Fibroblast of lung (primary cell): Measurements from ENCODE around the gene TICRR. TPM values are rescaled to one million over a fixed set of nuclear protein-coding genes. Genes with fewer than 3 reads are reported as not detected.

ENCODE experiments used
- DNase-seq, 2 donors: peaks; one replicate each; pipeline versions ENCODE4 v3.0.0 to v3.0.0-alpha.2; 2010; ENCODE audit warnings: low read depth in 2 of 2
- H2AFZ ChIP-seq: 2 replicates; pipeline ENCODE4 v1.5.1; 2012; ENCODE audit warnings: low read length, control low read depth, inconsistent platforms
- H3K27ac ChIP-seq: 2 replicates; pipeline ENCODE4 v1.5.1; 2011; ENCODE audit warnings: low read length, control low read depth; ENCODE audit not compliant: insufficient read depth
- H3K27me3 ChIP-seq: 2 replicates; pipeline ENCODE4 v1.5.1; 2011; ENCODE audit warnings: mild to moderate bottlenecking, low read length; ENCODE audit not compliant: control insufficient read depth, insufficient read depth
- H3K36me3 ChIP-seq: 2 replicates; pipeline ENCODE4 v1.5.1; 2011; ENCODE audit warnings: low read length; ENCODE audit not compliant: control insufficient read depth, insufficient read depth
- H3K4me1 ChIP-seq: 2 replicates; pipeline ENCODE4 v1.5.1; 2011; ENCODE audit warnings: low read length; ENCODE audit not compliant: control insufficient read depth, insufficient read depth; ENCODE audit errors: extremely low read depth
- H3K4me2 ChIP-seq: 2 replicates; pipeline ENCODE4 v1.5.1; 2011; ENCODE audit warnings: low read length, control low read depth; ENCODE audit not compliant: insufficient read depth; ENCODE audit errors: extremely low read depth
- H3K4me3 ChIP-seq, 4 experiments: fragments of 200-600 bp in 1 of 4; sonication (generic) in 1 of 4; replicated peaks in 1 of 4; 2 replicates each; pipeline ENCODE4 v1.5.1; 2011 to 2016; ENCODE audit warnings: low read length in 4 of 4, low read depth in 3 of 4, mild to moderate bottlenecking in 3 of 4, control low read depth in 2 of 4, inconsistent platforms in 1 of 4, mixed read lengths in 1 of 4; ENCODE audit not compliant: insufficient read depth in 1 of 4; ENCODE audit errors: control extremely low read depth in 1 of 4
- H3K79me2 ChIP-seq: 2 replicates; pipeline ENCODE4 v1.5.1; 2012; ENCODE audit warnings: mild to moderate bottlenecking, low read length, inconsistent platforms; ENCODE audit not compliant: control insufficient read depth, insufficient read depth
- H3K9ac ChIP-seq: 2 replicates; pipeline ENCODE4 v1.5.1; 2011; ENCODE audit warnings: mild to moderate bottlenecking, low read length, control low read depth; ENCODE audit not compliant: insufficient read depth
- H3K9me3 ChIP-seq: 2 replicates; pipeline ENCODE4 v1.5.1; 2012; ENCODE audit warnings: low read depth, low read length; ENCODE audit not compliant: control insufficient read depth, insufficient read depth
- H4K20me1 ChIP-seq: 2 replicates; pipeline ENCODE4 v1.5.1; 2011; ENCODE audit warnings: low read length; ENCODE audit not compliant: control insufficient read depth, insufficient read depth; ENCODE audit errors: extremely low read depth
- CTCF ChIP-seq, 2 donors: IDR thresholded peaks in 1 of 2; conservative IDR thresholded peaks in 1 of 2; 1 replicate in 1 of 2; 2 replicates in 1 of 2; pipeline ENCODE4 v1.5.1; 2011 to 2012; ENCODE audit warnings: low read length in 2 of 2, control low read depth in 1 of 2, inconsistent platforms in 1 of 2, low read depth in 1 of 2, mild to moderate bottlenecking in 1 of 2
- EZH2 ChIP-seq: IDR thresholded peaks from 2 replicates; pipeline ENCODE4 v1.5.1; 2012; ENCODE audit warnings: low read length, control low read depth, mild to moderate bottlenecking; ENCODE audit errors: missing control alignments
- polyA plus RNA-seq, 2 donors: library from polyadenylated mRNA; depleted of rRNA in 1 of 2; stranded (reverse) in 1 of 2; unstranded in 1 of 2; fragments of >200 nt; gene quantifications; 2 replicates each; pipeline ENCODE4 v1.2.1, GENCODE V29; 2011 to 2012; ENCODE audit warnings: missing spikeins in 1 of 2
- total RNA-seq: library from RNA; depleted of rRNA; stranded (reverse); fragments of >200 nt; gene quantifications from 2 replicates; pipeline ENCODE4 v1.2.1, GENCODE V29; 2014

Gene TICRR
- total and polyA plus RNA-seq, 2 donors (not counting 1 experiment from before 2014, with no cell fraction given) = 1.2 to 1.6 TPM

DNA sequence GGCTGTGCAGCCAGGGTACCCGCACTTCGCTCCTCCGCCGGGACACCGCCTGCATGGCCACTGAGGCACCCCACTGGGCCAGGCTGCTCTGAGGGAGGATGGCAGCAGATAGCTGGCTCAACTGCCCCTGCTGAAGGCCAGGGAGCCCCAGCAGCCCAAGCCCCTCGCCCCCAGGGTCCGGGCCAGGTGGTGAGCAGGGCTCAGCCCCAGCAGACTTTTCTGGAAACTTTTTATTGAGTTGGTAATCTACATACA lies 92.4 kb downstream of the TICRR start:
- no peak for TF ChIP-seq EZH2
- TF ChIP-seq CTCF (conservative IDR thresholded peaks at IDR 0.05 in 1 of 2, IDR thresholded peaks at IDR 0.05 in 1 of 2; ENCODE audit: low read depth in 1 of 2, low read length in 2 of 2) = no peak
- no peak overlapping the region for H3K27ac ChIP-seq
- no peaks in the 10 kb centered on the region for H4K20me1 ChIP-seq

DNA sequence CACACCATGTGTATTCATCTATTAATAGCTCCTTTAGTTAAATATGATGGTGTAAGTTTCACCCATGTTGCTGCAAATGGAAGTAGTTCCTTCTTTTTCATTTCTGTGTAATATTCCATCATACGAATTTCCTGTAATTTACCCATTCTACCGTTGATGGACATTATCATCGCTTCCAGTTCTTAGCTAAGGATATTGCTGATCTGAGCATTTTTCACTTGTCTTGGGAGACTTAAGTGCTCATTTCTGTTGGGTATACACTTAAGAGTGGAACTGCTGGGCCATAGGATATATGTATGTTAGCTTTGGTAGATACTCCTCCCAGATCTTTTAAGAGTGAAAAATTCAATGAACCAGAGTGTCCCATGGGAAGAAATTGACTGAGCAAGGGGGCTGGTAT lies 92.9 kb downstream of the TICRR start:
- no peaks in the 10 kb centered on the region for H3K36me3 ChIP-seq
- H3K27ac ChIP-seq = no peak overlapping the region
- no peak for DNase-seq
- H4K20me1 ChIP-seq = no peaks in the 10 kb centered on the region
- H3K9me3 ChIP-seq = no peaks in the 10 kb centered on the region
- H3K27me3 ChIP-seq = no peaks in the 10 kb centered on the region
- H3K4me2 ChIP-seq = no peak overlapping the region
- H3K4me1 ChIP-seq = peaks cover 3% of the 10 kb centered on the region
- no peak overlapping the region for H3K4me3 ChIP-seq
- H3K9ac ChIP-seq = no peak overlapping the region
- H2AFZ ChIP-seq = no peak overlapping the region
- no peak for TF ChIP-seq CTCF (conservative IDR thresholded peaks at IDR 0.05 in 1 of 2, IDR thresholded peaks at IDR 0.05 in 1 of 2; ENCODE audit: low read depth in 1 of 2, low read length in 2 of 2)
- H3K79me2 ChIP-seq = no peaks in the 10 kb centered on the region

More for the DNA sequence above, 92.4 kb downstream of the TICRR start:
- no peak overlapping the region for H3K4me2 ChIP-seq
- no peak overlapping the region for H3K9ac ChIP-seq
- no peak overlapping the region for H3K4me3 ChIP-seq
- H3K27me3 ChIP-seq = no peaks in the 10 kb centered on the region
- no peaks in the 10 kb centered on the region for H3K36me3 ChIP-seq
- no peaks in the 10 kb centered on the region for H3K79me2 ChIP-seq
- peaks cover 6% of the 10 kb centered on the region for H3K4me1 ChIP-seq
- no peak overlapping the region for H2AFZ ChIP-seq
- no peak for DNase-seq
- H3K9me3 ChIP-seq = no peaks in the 10 kb centered on the region

DNA sequence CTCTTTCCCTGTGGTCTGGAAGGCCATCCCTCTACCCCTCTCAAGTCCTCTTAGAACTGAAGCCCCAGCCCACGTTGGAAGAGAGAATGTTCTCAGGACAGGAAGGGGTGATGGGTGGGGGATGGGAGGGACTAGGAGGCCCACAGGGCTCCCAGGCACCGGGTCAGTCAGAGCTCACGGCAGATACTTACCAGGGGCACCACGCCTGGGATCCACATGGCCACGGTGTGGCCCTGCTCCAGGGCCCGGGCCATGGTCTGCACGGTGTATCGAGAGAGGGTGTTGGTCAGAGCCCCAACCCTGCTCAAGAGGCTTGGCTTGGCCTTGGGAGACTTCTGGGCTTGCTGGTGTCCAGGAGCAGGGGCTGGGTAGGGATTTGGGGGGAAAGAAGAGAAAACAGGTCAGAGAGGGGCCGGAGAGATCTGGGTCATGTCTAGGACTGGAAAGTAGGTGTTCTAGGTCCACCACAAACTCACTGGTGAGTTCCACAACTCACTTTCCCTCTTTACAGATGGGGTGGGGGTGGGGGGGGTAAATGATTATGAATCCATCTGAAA lies 94.1 kb downstream of the TICRR start:
- no peak overlapping the region for H2AFZ ChIP-seq
- no peaks in the 10 kb centered on the region for H3K79me2 ChIP-seq
- H3K9ac ChIP-seq = no peak overlapping the region
- H3K4me1 ChIP-seq = no peaks in the 10 kb centered on the region
- no peaks in the 10 kb centered on the region for H3K36me3 ChIP-seq
- no peaks in the 10 kb centered on the region for H3K27me3 ChIP-seq
- no peaks in the 10 kb centered on the region for H3K9me3 ChIP-seq
- H3K27ac ChIP-seq = no peak overlapping the region
- no peak overlapping the region for H3K4me3 ChIP-seq
- TF ChIP-seq CTCF (conservative IDR thresholded peaks at IDR 0.05 in 1 of 2, IDR thresholded peaks at IDR 0.05 in 1 of 2; ENCODE audit: low read depth in 1 of 2, low read length in 2 of 2) (no peak), EZH2 (no peak)
- DNase-seq = no peak
- no peak overlapping the region for H3K4me2 ChIP-seq
- H4K20me1 ChIP-seq = no peaks in the 10 kb centered on the region
